DMS79 treated with DMSO at 0.1 percent for 48 hours (cell line): Measurements from ENCODE around the gene HIBADH.
A peak's percentile ranks its signal among the peaks of the same experiment; 100 is the strongest.

Experiments used
- DNase-seq: peaks from one replicate; lab custom pipeline; 2025; lab: John Stamatoyannopoulos, UW

HIBADH gene

DNA sequence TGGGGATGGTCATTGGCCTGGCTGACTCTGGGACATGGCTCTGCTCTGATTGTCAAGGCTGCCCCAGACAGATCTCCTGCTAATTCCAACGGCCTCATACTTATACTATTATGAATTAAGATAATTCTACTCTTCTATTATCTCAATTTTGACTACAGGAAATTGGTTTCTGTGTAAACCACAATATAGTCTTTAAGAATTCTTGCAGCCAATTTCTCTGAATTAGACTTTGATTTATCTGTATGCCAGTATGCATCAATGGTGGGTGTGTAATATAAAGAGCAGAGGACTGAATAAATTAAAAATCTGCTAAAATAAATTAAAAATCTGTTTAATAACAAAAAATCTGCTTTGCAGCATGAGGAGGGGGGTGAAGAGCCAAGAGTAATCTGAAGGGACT lies 27.0 kb downstream of the HIBADH start:
- DNase-seq, result peak; percentile 51

DNA sequence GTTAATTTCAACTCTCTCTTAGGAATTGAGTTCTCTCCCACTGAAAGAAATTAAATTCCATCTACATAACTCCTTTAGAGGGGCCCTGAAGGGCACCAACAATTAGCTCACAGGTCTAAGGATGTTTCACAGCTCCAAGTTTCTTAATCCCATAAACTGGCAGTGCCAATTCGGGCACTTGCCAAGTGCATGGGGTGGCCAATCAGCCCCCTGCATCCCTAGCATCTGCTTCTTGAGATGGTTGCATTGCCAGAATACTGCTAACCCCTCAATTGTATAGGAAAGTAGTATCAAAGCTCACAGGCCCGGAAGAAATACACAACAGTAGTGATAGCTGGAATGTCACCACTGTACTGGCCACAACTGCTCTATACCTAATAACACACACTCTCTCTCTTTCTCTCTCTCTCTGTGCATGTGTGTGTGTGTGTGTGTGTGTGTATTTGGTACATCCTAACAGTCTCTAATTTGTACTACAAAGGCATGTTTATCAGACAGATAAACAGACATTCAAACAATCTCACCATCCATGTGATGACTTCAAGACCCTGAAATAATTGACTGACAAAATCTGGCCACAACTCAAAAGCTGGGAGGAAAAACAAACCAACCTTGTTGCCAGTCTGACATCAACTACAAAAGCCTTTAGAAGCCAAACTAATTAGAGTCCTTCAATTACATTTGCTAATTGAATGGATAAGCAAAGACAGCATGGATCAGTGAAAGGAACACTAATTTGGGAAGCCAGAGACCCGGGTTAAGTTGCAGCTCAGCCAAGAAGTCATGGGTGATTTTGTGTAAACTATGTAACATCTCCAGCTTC lies 27.8 kb downstream of the HIBADH start:
- peak; percentile 45 for DNase-seq

DNA sequence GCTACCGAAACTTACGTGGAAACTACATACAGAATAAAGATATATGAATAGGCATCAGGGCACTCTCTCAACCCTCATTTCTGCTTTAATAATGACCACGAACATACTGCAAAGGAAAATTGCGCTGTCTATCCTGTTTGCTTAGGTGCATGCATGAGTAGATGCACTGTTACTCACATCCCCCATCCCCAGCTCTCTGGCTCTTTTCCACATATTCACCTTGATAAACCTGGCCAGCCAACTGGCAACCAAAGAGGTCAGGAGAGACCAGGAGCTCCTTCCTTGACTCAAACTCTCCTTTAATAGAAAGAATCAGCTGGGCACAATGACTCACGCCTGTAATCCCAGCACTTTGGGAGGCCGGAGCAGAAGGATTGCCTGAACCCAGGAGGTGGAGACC lies 29.6 kb downstream of the HIBADH start:
- DNase-seq, result peak; percentile 43

DNA sequence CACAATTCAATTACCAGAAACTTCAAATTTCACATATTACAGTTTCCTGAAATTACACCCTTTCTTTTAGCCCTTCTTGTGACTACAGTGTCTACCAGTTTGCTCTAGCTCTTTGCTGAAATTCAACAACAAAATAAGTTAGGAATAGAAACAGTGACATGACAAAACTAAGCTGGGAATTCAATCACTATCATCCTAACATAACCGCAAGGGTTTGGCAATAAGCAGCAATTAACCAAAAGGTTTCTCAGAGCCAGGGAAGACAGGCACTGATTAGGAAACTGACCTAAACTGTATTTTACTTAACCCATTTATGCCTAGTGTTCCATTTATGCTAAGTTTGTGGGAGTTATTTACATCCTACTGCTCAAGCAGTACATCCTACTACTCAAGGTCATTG lies 31.3 kb downstream of the HIBADH start:
- no peak for DNase-seq

DNA sequence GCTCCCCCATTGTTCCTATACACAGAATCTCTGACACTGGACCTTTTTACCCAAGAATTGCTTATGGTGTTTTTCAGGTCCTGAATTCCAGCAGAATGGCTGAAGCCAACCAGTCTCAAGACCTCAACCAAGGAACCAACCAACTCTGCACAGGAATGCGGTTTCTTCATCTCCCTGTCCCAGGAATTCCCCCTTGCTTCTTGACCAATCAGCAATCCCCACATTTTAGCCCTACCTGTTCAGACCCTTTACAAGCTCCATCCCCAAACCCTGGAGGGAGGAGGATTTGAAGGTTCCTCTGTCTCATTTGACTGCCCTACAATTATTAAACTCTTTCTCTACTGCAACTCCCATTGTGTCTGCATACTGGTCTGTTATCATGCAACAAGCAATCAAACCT lies 35.5 kb downstream of the HIBADH start:
- no peak for DNase-seq

DNA sequence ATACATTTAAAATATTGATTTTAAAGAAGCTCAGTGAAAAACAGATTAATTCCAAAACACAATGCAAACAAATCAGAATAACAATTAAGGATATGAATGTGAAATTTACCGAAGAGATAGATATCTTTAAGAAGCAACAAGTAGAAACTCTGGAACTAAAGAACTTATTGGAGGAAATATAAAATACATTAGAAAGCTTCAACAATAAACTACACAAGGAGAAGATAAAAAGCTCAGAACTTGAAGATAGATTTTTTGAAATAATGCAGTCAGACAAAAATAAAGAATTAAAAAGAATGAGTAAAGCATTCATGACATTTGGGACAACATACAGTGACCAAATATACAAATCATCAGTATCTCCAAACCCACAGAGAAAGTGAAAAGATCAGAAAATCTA lies 43.2 kb downstream of the HIBADH start:
- DNase-seq, result no peak

DNA sequence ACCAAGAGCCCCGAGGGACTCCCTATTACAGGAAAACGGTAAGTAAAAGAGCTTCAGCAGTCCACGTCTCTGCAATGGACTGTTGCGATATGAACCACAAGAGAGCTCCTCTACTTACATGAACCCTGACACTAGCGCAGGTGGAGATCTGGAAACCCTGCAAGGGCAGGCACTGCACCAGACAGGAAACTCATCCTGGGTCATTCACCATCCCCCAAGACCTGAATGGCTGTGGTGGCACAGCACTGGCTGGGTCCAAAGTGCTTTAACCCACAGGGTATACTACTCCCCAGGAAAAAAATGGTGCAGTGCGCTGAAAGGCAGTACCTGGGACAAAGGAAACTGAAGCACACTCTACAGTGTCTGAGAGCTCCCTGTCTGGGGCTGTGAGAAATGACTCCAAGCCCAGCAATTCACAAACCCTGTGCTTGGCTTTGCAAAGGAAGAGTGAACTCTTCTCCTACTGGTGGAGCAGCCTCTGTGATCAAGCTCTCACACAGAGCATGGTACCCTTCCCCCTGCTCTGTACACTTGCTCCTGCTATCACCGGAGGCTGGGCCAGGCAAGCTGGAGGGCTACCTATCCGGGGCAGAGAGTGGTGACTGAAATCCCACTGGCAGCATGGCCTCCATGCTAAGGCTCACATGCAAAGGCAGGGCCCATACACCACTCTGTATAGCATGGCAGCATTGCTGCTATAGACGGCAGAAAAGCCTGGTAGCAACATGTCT lies 44.9 kb downstream of the HIBADH start:
- DNase-seq, result no peak

DNA sequence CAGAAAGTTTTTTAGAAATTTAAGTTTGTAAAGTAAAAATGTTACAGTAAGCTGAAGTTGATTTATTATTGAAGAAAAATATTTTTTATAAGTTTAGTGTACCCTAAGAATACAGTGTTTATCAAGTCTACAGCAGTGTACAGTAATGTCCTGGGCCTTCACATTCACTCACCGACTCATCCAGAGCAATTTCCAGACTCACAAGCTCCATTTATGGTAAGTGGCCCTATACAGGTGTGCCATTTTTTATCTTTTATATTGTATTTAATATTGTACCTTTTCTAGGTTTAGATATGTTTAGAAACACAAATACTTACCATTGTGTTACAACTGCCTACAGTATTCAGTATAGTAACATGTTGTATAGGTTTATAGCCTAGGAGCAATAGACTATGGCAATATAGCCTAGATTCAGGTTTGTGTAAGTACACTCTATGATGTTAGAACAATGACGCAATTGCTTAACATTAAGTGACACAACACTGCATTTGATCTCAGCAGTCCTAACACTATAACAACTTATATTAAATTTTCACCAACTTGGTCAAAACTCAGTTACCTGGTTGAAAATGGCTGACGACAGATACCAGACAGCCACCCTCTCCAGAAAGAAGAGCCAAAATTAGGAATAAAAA lies 45.7 kb downstream of the HIBADH start:
- DNase-seq, result no peak

DNA sequence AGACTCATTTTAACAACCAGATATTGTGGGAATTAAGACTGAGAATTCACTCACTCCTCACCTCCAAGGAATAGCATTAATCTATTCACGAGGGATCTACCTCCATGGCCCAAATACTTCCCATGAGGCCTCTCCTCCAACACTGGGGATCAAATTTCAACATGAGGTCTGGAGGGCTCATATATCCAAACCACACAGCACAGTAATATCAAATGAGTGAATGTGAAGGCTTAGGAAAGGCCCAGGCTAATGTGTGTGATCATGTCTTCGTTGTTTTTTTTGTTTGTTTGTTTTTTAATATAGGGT lies 46.5 kb downstream of the HIBADH start:
- DNase-seq, result no peak

DNA sequence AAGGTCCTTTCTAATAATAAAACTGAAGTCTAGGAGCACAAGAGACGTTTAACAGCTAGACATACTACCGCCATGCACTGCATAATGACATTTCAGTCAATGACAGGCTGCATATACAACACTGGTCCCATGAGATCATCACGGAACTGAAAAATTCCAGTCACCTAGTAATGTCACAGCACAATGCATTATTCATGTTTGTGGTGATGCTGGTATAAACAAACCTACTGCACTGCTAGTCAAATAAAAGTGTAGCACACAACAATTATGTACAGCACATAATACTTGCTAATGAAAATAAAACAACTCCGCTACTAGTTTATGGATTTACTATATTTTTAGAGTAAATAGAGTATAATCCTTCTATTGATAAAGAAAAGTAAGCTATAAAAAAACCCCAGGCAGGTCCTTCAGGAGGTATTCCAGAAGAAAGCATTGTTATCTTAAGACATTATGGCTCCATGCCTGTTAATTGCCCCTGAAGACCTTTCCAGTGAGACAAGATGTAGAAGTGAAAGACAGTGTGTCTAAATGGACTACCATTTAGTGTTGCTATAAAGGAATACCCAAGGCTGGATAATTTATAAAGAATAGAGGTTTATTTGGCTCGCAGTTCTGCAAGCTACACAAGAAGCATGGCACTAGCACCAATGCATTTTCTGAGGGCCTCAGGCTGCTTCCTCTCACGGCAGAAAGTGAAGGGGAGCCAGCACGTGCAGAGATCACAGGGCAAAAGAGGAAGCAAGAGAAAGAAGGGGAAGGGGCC lies 47.1 kb downstream of the HIBADH start:
- DNase-seq, result no peak

DNA sequence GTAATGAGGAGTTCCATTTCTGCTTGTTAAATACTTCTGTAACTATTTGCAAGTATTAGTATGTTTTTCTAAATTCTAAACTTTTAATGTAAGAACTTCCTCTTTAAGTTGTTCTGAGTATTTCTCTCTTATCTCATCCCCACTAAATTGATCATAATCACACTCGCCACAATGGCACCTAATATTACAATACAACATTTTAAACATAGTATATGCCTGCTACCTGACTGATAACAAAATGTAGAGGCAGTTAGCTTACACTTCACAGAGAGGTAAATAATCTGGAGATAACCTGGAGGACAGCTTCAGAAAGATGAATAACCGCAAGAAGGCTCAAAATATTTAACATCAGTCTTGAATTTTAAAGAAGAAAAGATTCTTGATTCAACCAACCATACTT lies 48.6 kb downstream of the HIBADH start:
- no peak for DNase-seq

DNA sequence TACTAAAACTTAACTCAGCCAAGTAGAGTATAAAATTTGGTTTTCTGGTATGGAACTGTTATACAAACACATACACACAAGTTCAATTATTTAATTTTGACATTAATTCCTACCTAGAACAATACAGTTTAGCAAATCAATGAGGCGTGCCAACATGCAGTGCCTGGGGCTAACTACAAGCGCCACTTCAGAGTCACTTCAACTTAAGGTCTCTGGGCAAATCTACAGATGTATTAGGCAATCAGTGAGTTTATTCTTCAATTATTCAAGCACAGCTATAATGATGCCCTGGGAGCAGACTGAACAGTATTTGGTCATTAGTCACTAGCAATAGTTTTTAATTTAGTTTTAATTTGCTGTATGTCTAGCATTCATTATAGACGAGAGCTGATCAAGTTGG lies 51.6 kb downstream of the HIBADH start:
- peak; percentile 97 for DNase-seq

DNA sequence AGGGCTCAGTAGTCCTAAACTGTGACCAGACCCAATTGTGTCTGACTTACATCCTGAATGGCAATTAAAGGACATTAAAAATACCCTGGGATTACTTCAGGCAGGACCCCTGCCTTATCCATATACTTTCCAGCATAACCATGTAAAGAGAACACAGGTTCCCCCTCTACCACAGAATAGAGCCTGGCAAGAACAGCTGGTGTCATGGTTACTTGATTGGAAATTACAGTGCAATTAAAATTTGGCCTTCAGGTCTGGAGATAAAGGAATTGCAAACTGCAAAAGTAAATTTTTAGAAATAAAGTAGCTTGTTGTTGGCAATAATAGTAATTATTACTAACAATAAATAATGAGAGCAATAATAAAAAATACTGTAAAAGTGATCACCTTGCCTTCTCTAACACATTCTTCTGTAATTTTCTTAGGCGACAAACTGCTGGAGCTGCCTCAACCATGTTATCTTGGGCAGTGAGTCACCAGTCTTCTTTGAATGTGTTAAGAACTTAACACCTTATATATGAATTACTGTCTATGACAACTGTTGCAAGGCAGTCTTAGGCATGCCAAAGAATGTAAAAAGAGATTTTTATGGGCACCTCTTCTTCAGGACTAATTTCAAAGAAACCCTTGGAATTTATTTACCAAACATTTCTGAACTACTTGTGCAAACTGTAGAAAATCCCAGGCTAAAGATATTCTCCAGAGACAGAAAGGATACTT lies 53.7 kb downstream of the HIBADH start:
- DNase-seq, result peak; percentile 36

DNA sequence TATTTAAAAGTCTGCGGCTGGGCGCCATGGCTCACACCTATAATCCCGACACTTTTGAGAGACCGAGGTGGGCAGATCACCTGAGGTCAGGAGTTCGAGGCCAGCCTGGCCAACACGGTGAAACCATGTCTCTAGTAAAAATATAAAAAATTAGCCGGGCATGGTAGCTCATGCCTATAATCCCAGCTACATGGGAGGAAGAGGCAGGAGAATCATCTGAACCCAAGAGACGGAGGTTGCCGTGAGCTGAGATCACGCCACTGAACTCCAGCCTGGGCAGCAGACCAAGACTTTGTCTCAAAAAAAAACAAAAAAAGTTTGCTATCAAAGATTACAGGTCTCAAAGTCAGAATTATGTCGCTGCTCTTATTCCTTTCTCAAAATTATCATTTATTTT lies 55.5 kb downstream of the HIBADH start:
- DNase-seq, result no peak

DNA sequence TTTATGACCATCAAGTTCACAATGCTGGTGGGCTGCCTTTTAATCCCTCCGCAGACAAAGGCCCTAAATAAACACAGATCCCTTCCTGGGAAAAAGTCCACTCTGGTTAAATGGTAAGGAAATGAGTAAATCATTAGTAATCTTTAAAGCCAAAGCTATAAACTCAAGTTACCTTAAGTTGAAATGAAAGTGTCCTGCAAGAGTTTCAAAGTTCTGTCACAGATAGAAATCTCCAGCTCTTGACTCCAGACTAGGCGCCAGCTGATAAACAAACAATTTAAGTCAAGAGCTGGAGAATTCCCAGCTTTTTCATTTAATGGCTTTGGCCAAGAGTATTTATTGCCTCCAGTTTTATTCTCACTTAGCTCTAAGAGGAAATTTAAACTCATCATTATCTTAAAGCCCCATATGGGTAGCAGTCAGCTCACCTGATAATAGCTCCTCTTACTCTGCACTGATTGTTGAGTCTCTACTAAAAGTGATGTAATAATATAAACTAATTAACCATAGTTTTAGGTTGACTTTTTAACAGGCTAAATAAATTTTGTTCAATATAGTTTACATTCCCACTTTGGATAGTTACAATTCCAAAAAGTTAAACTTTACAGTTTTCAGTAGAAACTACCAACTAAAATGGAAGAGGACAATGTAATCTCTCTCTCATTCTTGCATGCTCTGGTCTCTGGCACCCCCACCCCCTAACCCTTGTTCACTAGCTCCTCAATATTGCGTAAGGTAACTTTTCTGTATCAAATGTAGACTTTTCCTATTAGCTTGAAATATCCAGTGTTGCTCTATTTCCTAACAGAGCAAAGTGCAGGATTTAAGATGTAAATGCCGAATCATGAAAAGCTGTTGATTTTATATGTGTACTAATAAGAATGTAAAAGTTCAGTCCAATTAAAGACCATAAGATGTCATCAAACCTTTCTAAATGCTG lies 56.1 kb downstream of the HIBADH start:
- DNase-seq, result peak; percentile 95

DNA sequence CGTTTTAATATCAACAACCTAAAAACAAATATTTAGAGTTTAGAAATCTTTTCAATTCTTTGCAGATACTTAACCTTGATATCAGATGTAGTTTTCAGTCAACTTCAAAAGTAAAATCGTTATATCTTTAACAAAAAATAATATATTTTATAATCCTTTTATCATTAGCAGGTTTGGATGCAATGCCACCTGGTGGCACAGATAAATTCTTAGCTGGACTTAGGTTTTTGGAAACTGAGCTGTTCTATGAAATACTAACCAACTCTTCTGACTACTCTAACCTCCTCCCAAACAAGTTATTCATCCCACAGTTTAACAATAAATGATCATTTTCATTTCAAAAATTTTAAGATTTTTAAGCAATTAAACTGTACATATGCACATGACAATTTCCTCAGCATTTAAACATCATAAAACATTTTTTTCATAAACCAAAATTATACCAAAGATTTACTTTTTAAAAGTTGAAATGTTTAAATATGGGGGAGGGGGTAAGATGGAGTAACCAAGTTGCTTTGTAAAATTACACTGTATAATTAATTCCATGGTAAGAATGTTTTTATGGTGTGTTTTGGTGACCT lies 56.9 kb downstream of the HIBADH start:
- peak; percentile 74 for DNase-seq

DNA sequence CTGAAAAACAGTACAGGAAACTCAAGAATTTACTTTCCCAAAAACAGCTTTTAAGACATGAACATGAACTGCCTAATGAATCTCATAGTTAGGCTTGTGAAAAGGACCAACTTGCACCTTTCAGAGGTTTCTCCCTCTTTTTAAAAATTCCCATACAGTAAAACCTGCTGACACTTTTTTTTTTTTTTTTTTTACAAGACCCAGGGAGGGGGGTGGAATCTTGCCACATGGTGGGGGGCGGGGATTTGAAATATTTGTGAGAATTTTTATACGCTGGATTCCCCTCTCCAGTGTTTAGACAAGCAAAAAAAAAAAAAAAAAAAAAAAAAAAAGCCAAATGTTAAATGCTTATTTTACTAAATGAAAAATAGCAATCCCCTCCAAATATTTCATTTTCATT lies 57.4 kb downstream of the HIBADH start:
- DNase-seq, result no peak

DNA sequence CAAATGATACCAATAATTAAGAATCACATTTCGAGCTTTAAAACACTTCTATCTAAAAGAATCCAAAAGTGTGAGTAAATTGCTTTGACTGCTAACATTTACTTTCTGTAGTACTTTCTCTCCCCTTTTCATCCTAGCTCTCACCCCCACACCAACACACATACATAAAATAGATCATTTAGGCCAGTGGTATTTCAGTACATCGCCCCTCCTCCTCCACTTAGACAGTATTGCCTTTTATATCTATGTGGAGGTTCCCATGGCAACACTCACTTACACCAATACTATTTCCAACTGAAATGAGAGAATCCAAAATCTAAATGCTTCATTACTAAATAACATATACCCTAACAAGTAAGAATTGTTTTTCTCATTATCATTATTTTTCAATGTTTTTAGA lies 58.9 kb downstream of the HIBADH start:
- DNase-seq, result peak; percentile 34

DNA sequence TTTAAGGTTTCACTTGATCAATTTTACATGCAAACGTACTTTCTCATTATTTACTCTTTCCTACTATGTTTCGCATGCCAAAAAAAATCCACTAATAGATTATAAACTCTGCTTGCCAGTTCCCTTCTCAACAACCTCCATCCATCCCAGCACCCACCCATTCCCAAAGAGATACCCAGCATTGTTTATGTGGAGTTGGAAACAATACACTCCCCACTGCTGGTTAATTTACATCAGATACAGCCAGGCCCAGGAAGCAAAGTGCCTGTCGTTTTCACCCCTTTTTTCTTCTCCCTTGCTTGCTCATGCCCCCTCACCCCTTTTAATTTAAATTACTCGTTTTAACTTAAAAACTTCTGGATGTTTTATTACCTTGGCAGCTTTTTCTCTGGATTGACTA lies 59.9 kb downstream of the HIBADH start:
- peak; percentile 51 for DNase-seq

DNA sequence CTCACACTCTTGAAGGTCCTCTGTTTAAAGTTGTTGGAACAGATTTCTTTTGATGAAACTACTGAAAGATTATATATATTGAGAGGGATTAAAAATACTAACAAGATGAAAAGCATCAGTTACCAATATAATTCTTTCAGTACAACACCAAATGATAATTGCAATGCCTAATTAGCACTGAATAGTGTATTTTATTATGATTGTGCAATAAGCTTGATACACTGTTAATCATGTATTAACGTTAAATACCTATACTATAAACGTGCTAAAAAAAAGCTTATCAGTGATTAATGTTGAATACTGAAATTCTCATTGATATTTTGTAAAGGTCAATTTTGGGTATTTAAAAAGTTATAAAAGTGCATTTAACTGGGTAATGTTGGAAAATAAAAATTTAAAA lies 61.5 kb downstream of the HIBADH start:
- DNase-seq, result no peak
